ENCODE results near the gene BANF2. TPM values are rescaled to one million over a fixed set of nuclear protein-coding genes. Genes with fewer than 3 reads are reported as not detected.

The BANF2 gene
- polyA plus RNA-seq, 1 donor from 2014 or later: not detected

DNA sequence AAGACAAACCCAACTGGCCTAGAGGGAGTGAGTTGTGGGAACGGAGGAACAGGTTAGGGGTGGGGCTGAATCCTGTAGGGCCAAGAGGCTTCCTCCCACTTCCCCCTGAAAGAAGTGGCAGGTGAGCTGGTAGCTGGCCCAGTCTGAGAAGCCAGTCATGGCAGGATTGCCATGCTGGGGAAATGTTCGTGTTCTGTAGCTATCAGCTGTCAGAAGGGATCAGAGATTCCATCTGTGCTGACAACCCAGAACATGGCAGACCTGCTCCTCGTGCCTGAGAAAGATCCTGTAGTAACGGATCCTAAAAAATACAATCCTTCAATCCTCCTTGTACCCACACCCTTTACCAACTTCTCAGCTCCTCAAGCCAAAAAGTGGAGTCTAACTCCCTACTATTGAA is 43.0 kb downstream of the BANF2 start:
- Mint-ChIP-seq H3K4me1 (peaks cover 0 to 4% (median 0%) of the 10 kb centered on the region in 3 donors), H3K9me3 (peaks cover 3 to 6% (median 4%) of the 10 kb centered on the region in 3 donors), H3K27me3 (peaks cover 5% of the 10 kb centered on the region), H3K4me3 (no peak overlapping the region), H3K36me3 (peaks cover 3% of the 10 kb centered on the region), H3K27ac (no peak overlapping the region)

DNA sequence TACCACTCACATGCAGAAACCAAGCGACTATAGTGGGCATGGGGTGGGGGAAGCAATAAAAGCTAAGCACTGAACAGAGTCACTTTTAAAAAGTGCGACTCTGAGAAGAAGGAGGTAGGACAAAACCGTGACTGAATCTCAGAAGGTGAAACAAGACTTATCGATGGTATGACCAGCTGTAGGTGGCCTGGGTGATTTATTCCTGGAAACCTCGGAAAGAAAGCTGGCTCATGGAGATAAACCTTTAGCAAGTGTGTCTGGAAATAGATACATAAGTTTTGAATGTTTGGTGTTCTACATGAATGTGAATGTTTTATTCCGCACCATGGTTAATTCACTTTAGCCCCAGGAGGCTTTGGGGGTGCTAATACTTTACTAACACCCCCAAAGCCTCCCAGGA is 43.9 kb downstream of the BANF2 start:
- H3K4me1 Mint-ChIP-seq: peaks cover 0 to 6% (median 0%) of the 10 kb centered on the region in 3 donors
- no peak overlapping the region for H3K27ac Mint-ChIP-seq
- peaks cover 5% of the 10 kb centered on the region for H3K27me3 Mint-ChIP-seq
- peaks cover 3% of the 10 kb centered on the region for H3K36me3 Mint-ChIP-seq
- no peak overlapping the region for H3K4me3 Mint-ChIP-seq
- peaks cover 0 to 2% (median 0%) of the 10 kb centered on the region in 3 donors for H3K9me3 Mint-ChIP-seq

DNA sequence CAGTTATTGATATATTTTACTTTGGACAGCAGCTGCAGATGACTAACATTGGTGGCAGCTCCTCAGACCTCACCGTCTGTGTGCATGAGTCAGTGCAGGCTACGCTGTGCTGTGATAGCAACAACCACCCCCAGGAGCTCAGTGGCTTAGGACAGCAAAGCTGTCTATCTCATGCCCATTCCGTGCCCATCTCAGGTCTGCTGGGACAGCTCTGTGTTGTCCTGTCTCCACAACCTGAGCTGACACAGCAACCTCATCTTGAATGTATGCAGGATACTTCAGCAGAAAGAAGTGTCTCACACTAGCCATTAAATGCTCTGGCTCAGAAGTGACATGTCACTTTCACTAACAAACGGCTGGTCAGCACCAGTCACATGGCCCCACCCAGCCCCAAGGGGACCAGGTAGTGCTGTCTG is 47.7 kb downstream of the BANF2 start:
- no peak overlapping the region for H3K27ac Mint-ChIP-seq

DNA sequence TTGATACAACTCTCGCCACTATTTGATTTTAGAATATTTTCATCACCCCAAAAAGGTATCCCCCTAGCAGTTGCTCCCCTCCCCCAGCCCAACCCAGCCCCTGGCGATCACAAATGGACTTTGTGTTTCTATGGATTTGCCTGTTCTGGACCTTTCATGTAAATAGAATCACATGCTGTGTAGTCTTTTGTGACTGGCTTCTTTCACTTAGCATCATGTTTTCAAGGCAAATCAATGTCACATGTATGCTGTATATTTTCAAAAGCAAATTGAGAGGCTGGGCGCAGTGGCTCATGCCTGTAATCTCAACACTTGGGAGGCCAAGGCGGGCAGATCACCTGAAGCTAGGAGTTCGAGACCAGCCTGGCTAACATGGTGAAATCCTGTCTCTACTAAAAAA is 48.5 kb downstream of the BANF2 start:
- Mint-ChIP-seq H3K36me3 (no peaks in the 10 kb centered on the region), H3K27ac (no peak overlapping the region), H3K27me3 (no peaks in the 10 kb centered on the region), H3K4me1 (peaks cover 0 to 6% (median 0%) of the 10 kb centered on the region in 3 donors), H3K9me3 (peaks cover 0 to 6% (median 2%) of the 10 kb centered on the region in 3 donors), H3K4me3 (no peak overlapping the region)

More for the DNA sequence above, 47.7 kb downstream of the BANF2 start:
- no peaks in the 10 kb centered on the region for H3K36me3 Mint-ChIP-seq
- peaks cover 1% of the 10 kb centered on the region for H3K27me3 Mint-ChIP-seq
- peaks cover 0 to 6% (median 2%) of the 10 kb centered on the region in 3 donors for H3K9me3 Mint-ChIP-seq
- no peak overlapping the region for H3K4me3 Mint-ChIP-seq
- peaks cover 0 to 6% (median 0%) of the 10 kb centered on the region in 3 donors for H3K4me1 Mint-ChIP-seq

DNA sequence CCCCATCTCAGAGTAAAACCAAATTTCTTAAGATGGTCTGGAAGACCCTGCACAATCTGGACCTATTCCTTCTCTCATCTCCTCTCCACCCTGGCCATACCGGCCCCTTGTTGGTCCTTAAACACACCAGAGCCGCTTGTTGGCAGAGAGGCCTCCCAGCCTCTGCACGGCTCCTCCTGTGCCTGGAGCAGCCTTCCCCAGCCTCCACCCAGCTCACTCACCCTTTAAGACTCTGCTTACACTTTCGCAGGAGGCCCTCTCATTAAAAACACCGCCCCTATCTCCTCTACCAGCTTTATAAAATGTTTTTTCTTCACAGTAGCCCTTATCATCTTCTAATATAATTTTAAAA is 49.8 kb downstream of the BANF2 start:
- Mint-ChIP-seq H3K9me3 (peaks cover 0 to 6% (median 2%) of the 10 kb centered on the region in 3 donors), H3K27me3 (peaks cover 6% of the 10 kb centered on the region), H3K36me3 (no peaks in the 10 kb centered on the region)

DNA sequence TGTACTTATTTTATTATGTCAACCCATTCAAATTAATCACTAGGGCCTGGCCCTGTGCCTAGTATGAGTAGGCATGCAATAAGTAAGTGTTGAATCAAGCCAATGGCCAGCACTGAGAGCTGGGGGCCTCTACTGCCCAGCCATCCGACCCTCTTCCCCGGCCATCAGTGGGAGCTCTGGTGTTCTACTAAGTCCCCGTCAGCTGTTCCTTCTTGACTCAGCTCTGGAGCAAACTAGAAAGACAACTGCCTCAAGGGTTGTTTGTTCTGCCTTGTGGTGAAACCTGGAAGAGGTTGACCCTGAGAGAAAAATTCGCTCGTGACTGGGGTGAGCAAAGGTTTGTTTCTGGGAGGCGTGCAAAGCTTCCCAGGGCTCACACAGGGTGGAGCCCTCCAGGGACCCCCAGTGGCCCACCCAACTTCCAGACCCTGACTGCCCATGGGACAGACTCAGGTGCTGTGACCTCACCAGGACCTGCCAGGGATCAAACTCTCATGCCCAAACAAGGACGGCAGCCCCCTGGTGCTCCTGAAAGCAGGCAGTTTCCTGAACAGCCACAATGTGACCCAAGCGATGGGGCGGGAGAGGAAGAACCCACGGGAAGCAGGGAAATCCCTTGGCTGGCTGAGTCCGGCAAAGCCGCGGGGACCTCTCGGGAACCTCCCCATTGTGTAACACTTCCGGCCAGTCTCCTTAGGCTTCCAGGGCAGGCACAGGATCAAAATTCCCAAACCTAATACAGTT is 50.4 kb downstream of the BANF2 start:
- peaks cover 0 to 6% (median 2%) of the 10 kb centered on the region in 3 donors for H3K9me3 Mint-ChIP-seq
- H3K4me3 Mint-ChIP-seq: no peak overlapping the region
- no peaks in the 10 kb centered on the region for H3K36me3 Mint-ChIP-seq
- H3K4me1 Mint-ChIP-seq: peaks cover 0 to 6% (median 0%) of the 10 kb centered on the region in 3 donors
- H3K27me3 Mint-ChIP-seq: peaks cover 7% of the 10 kb centered on the region
- H3K27ac Mint-ChIP-seq: no peak overlapping the region

More for the DNA sequence above, 49.8 kb downstream of the BANF2 start:
- Mint-ChIP-seq H3K4me1 (peaks cover 0 to 6% (median 0%) of the 10 kb centered on the region in 3 donors), H3K27ac (no peak overlapping the region), H3K4me3 (no peak overlapping the region)

DNA sequence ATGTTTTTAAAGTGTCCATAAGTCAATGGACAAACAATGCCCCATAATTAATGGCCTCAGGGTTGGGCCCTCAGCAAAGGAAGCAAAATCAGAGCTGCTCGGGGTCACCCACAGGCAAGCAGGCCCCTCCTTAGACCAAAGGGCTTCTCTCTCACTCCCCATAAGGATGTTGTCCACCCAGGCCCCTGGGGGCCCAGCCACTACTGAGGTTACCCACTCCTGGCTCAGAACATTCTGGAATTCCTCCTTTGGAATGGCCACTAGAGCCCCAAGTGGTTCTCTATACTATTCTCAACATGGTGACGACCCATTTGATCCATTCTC is 50.9 kb downstream of the BANF2 start:
- peaks cover 0 to 6% (median 0%) of the 10 kb centered on the region in 3 donors for H3K4me1 Mint-ChIP-seq

DNA sequence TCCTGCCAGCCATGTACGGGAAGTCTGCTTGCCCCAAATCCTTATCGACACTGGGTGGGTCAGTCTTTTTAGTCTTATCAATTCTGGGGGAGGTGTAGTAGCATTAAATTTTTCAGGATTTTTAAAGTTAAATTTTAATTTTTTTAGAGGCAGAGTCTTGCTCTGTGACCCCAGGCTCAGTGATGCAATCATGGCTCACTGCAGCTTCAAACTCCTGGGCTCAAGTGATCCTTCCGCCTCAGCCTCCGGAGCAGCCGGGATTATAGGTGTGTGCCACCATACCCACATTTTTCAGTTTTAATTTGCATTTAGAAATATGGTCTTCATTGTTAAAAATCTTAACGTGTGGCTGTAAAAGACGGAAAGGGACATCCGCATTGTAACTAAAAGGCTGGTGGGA is 51.9 kb downstream of the BANF2 start:
- H3K36me3 Mint-ChIP-seq: no peaks in the 10 kb centered on the region
- peaks cover 0 to 6% (median 2%) of the 10 kb centered on the region in 3 donors for H3K9me3 Mint-ChIP-seq
- H3K4me3 Mint-ChIP-seq: no peak overlapping the region
- peaks cover 12% of the 10 kb centered on the region for H3K27me3 Mint-ChIP-seq
- peaks cover 0 to 6% (median 0%) of the 10 kb centered on the region in 3 donors for H3K4me1 Mint-ChIP-seq
- H3K27ac Mint-ChIP-seq: no peak overlapping the region

More for the DNA sequence above, 50.9 kb downstream of the BANF2 start:
- Mint-ChIP-seq H3K9me3 (peaks cover 0 to 6% (median 2%) of the 10 kb centered on the region in 3 donors), H3K4me3 (no peak overlapping the region), H3K27ac (no peak overlapping the region), H3K36me3 (no peaks in the 10 kb centered on the region), H3K27me3 (peaks cover 8% of the 10 kb centered on the region)

DNA sequence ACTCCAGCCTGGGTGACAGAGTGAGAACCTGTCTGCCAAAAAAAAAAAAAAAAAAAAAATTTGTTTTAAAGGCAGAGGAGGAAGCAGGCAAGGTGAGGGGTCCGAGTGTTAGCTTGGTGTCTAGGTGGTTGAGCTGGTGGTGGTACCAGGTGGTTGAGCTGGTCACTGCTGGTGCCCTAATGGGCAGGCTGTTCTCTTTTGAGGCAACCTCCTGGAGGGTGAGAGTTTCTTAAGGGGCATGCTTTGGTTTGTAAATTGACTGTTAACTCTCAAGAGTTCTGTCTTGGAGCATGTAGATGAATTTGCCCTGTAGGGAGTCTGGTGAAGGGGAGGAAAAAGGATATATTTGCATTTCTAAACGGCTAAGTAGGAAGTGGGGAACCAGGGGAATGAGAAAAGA is 52.7 kb downstream of the BANF2 start:
- peaks cover 12% of the 10 kb centered on the region for H3K27me3 Mint-ChIP-seq
- H3K27ac Mint-ChIP-seq: no peak overlapping the region
- no peak overlapping the region for H3K4me3 Mint-ChIP-seq
- peaks cover 0 to 6% (median 2%) of the 10 kb centered on the region in 3 donors for H3K9me3 Mint-ChIP-seq
- no peaks in the 10 kb centered on the region for H3K36me3 Mint-ChIP-seq
- peaks cover 0 to 4% (median 0%) of the 10 kb centered on the region in 3 donors for H3K4me1 Mint-ChIP-seq

DNA sequence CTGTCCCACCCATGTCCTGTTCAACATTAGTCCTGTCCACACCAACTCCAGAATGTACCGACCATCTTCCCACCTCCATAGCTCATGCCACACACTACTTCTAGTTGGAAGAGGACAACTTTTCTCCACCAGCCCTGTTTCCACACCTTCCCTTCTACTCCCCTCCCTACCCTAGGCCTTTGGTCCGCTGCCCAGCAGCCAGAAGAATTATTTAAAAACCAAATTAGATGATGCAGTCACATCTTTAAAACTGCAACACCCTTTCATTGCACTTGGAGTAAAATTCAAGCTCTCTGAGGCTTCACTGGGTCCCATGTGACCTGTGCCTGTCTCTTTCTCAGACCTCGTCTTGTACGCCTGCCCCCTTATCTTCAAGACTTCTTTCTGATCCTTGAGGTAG is 53.8 kb downstream of the BANF2 start:
- H3K4me3 Mint-ChIP-seq: no peak overlapping the region
- no peak overlapping the region for H3K27ac Mint-ChIP-seq
- peaks cover 6 to 10% (median 8%) of the 10 kb centered on the region in 3 donors for H3K9me3 Mint-ChIP-seq
- H3K4me1 Mint-ChIP-seq: no peaks in the 10 kb centered on the region
- H3K27me3 Mint-ChIP-seq: peaks cover 12% of the 10 kb centered on the region
- H3K36me3 Mint-ChIP-seq: no peaks in the 10 kb centered on the region

DNA sequence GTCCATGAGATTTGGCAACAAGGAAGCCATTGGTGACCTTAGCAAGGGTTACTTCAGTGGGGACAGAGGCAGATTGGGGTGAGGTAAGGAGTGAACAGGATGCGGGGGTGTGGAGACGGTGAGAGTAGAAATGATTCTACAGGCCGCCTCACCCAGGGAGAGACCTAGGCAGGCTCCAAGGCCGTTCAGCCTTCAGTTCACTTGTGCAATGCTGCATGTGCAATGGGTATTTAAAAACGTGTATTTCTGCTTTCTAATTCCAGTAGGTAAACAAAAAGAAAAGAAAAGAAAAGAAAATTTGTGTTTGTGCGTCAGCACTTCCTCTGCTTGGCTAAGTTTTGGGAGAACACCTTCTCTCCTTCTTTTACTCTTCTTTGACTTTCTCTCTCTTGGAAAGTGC is 56.8 kb downstream of the BANF2 start:
- no peaks in the 10 kb centered on the region for H3K36me3 Mint-ChIP-seq
- peaks cover 7 to 14% (median 7%) of the 10 kb centered on the region in 3 donors for H3K9me3 Mint-ChIP-seq
- H3K4me3 Mint-ChIP-seq: no peak overlapping the region
- H3K27me3 Mint-ChIP-seq: peaks cover 12% of the 10 kb centered on the region
- no peaks in the 10 kb centered on the region for H3K4me1 Mint-ChIP-seq
- peak overlapping the region in 1 of 3 donors; percentile 65 for H3K27ac Mint-ChIP-seq

DNA sequence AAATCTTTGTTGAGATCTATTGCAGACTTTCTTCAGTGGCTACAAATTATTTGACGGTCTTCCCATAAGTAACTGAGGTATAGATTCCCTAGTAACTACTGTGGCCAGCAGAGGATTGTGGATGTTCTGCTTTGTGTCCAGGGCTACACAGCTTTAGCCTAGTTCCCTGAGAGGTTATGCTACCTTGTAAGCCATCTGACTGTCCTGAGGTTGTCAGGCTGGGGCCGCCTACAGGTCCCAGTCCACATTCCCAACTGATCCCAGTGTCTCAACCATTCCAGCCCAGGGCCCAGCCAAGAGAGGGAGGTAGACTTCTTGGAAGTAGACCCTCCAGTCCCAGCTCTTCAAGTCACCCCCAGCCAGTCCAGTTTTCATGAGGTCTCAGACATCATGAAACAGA is 57.7 kb downstream of the BANF2 start:
- H3K27me3 Mint-ChIP-seq: peaks cover 12% of the 10 kb centered on the region
- no peak overlapping the region for H3K4me3 Mint-ChIP-seq
- H3K4me1 Mint-ChIP-seq: no peaks in the 10 kb centered on the region

DNA sequence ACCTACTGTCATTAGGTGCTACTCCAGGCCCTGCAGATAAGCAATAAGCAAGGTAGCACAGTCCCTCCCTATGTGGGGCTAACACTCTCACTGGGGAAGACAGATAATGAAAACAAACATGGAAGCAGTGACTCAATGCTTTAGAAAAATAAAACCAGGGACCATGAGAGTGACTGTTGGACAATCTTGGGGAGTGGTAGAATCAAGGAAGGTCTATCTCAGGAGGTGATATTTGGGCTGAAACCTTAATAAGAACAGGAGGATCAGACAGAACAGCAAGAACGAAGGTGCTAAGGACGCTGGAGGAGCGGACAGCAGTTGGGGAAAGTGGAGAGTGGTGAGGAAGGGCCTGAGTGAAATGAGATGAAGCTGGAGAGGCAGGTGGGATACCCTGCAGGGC is 58.2 kb downstream of the BANF2 start:
- Mint-ChIP-seq H3K27me3 (peaks cover 12% of the 10 kb centered on the region), H3K36me3 (peaks cover 1% of the 10 kb centered on the region), H3K4me3 (no peak overlapping the region), H3K27ac (no peak overlapping the region), H3K9me3 (peaks cover 7 to 14% (median 7%) of the 10 kb centered on the region in 3 donors), H3K4me1 (no peaks in the 10 kb centered on the region)

More for the DNA sequence above, 57.7 kb downstream of the BANF2 start:
- Mint-ChIP-seq H3K36me3 (no peaks in the 10 kb centered on the region), H3K27ac (no peak overlapping the region), H3K9me3 (peaks cover 7 to 14% (median 7%) of the 10 kb centered on the region in 3 donors)

DNA sequence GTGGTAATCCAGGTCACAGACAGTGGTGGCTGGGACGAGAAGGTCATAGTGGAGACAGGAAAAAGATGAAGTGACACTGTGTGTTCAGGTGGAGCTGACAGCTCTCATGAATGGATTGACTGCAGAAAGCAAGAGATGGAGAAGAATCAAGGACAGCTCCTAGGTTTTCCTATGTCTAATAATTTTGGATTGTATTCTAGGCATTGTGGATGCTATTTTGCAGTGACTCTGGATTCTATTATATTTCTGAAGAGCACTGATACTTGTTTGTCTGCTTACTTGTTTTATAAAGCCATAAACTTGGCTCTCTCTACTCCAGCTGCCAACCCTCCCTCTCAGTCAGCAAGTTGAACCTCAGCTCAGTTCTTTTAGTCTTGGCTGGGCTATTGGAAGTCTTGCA is 58.7 kb downstream of the BANF2 start:
- Mint-ChIP-seq H3K27me3 (peaks cover 10% of the 10 kb centered on the region), H3K9me3 (peaks cover 7 to 14% (median 7%) of the 10 kb centered on the region in 3 donors), H3K4me3 (no peak overlapping the region), H3K27ac (peak overlapping the region in 1 of 3 donors; percentile 80), H3K36me3 (peaks cover 1% of the 10 kb centered on the region), H3K4me1 (no peaks in the 10 kb centered on the region)

DNA sequence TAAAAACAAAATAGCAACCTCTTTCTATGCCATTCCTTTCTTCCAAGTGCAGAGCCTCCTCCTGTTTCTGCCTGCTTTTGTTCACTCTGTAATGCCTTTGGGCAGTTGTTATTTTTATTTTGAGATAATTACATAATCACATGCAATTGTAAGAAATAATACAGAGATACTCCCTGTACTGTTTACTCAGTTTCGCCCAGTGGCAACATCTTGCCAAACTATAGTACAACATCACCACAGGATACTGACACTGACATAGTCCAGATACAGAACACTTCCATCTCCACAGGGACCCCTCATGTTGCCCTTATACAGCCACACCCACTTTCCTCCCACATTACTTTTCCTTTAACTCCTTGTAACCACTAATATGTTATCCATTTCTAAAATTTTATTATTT is 59.7 kb downstream of the BANF2 start:
- H3K36me3 Mint-ChIP-seq: peaks cover 1% of the 10 kb centered on the region
- H3K27me3 Mint-ChIP-seq: peaks cover 6% of the 10 kb centered on the region
- H3K4me1 Mint-ChIP-seq: no peaks in the 10 kb centered on the region
- H3K27ac Mint-ChIP-seq: no peak overlapping the region
- H3K4me3 Mint-ChIP-seq: no peak overlapping the region
- H3K9me3 Mint-ChIP-seq: peaks cover 7 to 14% (median 7%) of the 10 kb centered on the region in 3 donors

DNA sequence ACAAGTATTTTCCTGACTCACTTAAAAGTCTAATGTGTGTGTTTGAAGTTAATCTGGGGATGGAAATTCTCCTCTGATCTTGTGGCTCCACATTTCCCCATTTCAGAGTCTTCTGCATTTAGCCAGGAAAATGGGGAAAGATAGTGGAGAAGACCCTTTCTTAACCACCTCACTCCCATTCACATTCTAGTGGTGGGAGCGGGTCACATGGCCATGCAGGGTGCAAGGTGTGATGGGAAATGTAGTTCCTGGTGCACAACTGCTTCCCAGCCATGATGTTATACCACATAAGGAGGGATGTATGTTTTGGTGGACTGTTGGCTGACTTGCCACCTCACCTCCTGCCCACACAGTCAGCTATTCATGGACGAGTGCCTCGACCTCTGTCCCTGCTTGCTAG is 61.8 kb downstream of the BANF2 start:
- no peak overlapping the region for H3K27ac Mint-ChIP-seq
- H3K4me1 Mint-ChIP-seq: no peaks in the 10 kb centered on the region
- peaks cover 1% of the 10 kb centered on the region for H3K36me3 Mint-ChIP-seq
- no peak overlapping the region for H3K4me3 Mint-ChIP-seq
- H3K9me3 Mint-ChIP-seq: peaks cover 7 to 14% (median 7%) of the 10 kb centered on the region in 3 donors
- H3K27me3 Mint-ChIP-seq: peaks cover 1% of the 10 kb centered on the region

Measured in IgD-negative memory B cell (primary cell).